ENCODE results near the gene MC1R. TPM values are rescaled to one million over a fixed set of nuclear protein-coding genes. Genes with fewer than 3 reads are reported as not detected.

The MC1R gene
- polyA plus RNA-seq, 2 of the 4 experiments (the other 2 are of a cell fraction), result 7.4 to 8.0 TPM

- TF ChIP-seq BHLHE40 (IDR thresholded peaks at IDR 0.05; ENCODE audit: low read depth, low read length), result no peak
- TF ChIP-seq HEYL (CRISPR knock-in tag; IDR thresholded peaks at IDR 0.05), result no peak
- no peak for TF ChIP-seq ZNF302 (CRISPR knock-in tag; IDR thresholded peaks at IDR 0.05)
- TF ChIP-seq CBX8 (IDR thresholded peaks at IDR 0.05), result no peak
- TF ChIP-seq ZC3H11A (IDR thresholded peaks at IDR 0.05), result no peak
- no peak for TF ChIP-seq SREBF2 (IDR thresholded peaks at IDR 0.05)
- TF ChIP-seq NFE2L2 (conservative IDR thresholded peaks at IDR 0.05; ENCODE audit: low read length), result no peak
- TF ChIP-seq FOXS1 (CRISPR knock-in tag; IDR thresholded peaks at IDR 0.05), result no peak
- no peak for TF ChIP-seq RFX5 (IDR thresholded peaks at IDR 0.05)
- TF ChIP-seq, protein P1, sequence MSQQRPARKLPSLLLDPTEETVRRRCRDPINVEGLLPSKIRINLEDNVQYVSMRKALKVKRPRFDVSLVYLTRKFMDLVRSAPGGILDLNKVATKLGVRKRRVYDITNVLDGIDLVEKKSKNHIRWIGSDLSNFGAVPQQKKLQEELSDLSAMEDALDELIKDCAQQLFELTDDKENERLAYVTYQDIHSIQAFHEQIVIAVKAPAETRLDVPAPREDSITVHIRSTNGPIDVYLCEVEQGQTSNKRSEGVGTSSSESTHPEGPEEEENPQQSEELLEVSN (IDR thresholded peaks at IDR 0.05; ENCODE audit: borderline replicate concordance, low read depth), result no peak
- no peak for TF ChIP-seq RCOR1 (IDR thresholded peaks at IDR 0.05; ENCODE audit: low read depth, low read length)
- H3K4me2 ChIP-seq, result no peak overlapping the region
- ChIA-PET POLR2A (interaction anchor here (1.4 kb wide), 1 partner anchor 14 kb away, joined by 8 read pairs; no protein-coding TSS in a partner anchor), CTCF (no interaction called here)
- FAIRE-seq (no peak), DNase-seq (ENCODE audit: low read depth in 1 of 2, low spot score in 1 of 2) (no peak), ATAC-seq (peak; percentile 14 to 20; a peak in 4 of 6 replicates)
- no peaks in the 10 kb centered on the region for H3K9me3 ChIP-seq
- WGBS (ENCODE audit: missing lambda C conversion rate), result 94% methylated on average over 12 of the region's 14 CpGs
- no peak overlapping the region for H3K27ac ChIP-seq
- no peaks in the 10 kb centered on the region for H3K4me1 ChIP-seq
- no peak overlapping the region for H3K4me3 ChIP-seq
Observed at GRCh38 chr16:89936508-89936907, 17.8 kb downstream of the MC1R start.

DNA sequence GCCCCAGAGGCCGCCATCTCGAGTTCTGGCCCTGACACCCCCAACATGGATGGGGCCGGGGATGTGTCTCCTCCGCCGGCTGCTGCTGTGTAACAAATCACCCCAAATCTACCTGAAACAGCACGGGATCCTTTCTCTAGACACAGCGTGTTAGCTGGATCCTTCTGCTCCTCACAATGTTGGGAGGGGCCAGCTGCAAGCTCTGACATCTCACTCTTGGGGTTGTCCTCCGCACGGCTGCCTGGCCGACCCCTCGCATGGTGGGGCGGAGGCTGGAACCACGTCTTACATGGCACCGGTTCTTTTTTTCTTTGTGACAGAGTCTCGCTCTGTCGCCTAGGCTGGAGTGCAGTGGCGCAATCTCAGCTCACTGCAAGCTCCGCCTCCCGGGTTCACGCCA lies 18.3 kb downstream of the MC1R start:
- CTCF ChIA-PET, result no interaction called here
- FAIRE-seq (no peak), ATAC-seq (peak; percentile 11 to 30; a peak in 4 of 6 replicates), DNase-seq (ENCODE audit: low read depth in 1 of 2, low spot score in 1 of 2) (no peak)
- 93% methylated on average over 20 of the region's 20 CpGs for WGBS (ENCODE audit: missing lambda C conversion rate)
- no peak overlapping the region for H3K4me3 ChIP-seq
- H3K9me3 ChIP-seq, result no peaks in the 10 kb centered on the region
- TF ChIP-seq NFE2L2 (conservative IDR thresholded peaks at IDR 0.05; ENCODE audit: low read length), result no peak
- TF ChIP-seq MYC (IDR thresholded peaks at IDR 0.05; ENCODE audit: borderline replicate concordance, low read length), result no peak
- H3K4me2 ChIP-seq, result no peak overlapping the region
- no peak overlapping the region for H3K27ac ChIP-seq
- no peaks in the 10 kb centered on the region for H3K4me1 ChIP-seq
- POLR2A ChIA-PET, result no interaction called here

- TF ChIP-seq RFX5 (IDR thresholded peaks at IDR 0.05), result no peak
- TF ChIP-seq ZNF302 (CRISPR knock-in tag; IDR thresholded peaks at IDR 0.05), result no peak
- TF ChIP-seq POLR2AphosphoS2 (conservative IDR thresholded peaks at IDR 0.05; ENCODE audit: low read length), result no peak
- TF ChIP-seq POLR2A (IDR thresholded peaks at IDR 0.05; ENCODE audit: low read length), result no peak
- TF ChIP-seq RNF2 (IDR thresholded peaks at IDR 0.05; ENCODE audit: borderline replicate concordance, low read depth), result no peak
- no peak for TF ChIP-seq KDM1A (IDR thresholded peaks at IDR 0.05; ENCODE audit: low read depth)
- no peak overlapping the region for H3K27ac ChIP-seq
- no peak for FAIRE-seq
- no peak for DNase-seq (ENCODE audit: low read depth in 1 of 2, low spot score in 1 of 2)
- POLR2A ChIA-PET, result interaction anchor here (0.7 kb wide), 1 partner anchor 15 kb away, joined by 4 read pairs; the partner anchor contains the start of gene TUBB3
- CTCF ChIA-PET, result interaction anchor here (1.1 to 2.0 kb wide), 3 partner anchors 16 to 78 kb away, joined by 3 to 9 read pairs (median 4); no protein-coding TSS in a partner anchor
- H3K9me3 ChIP-seq, result no peaks in the 10 kb centered on the region
- ATAC-seq, result peak; percentile 26 to 36; a peak in 3 of 6 replicates
- H3K4me2 ChIP-seq, result no peak overlapping the region
- H3K4me1 ChIP-seq, result no peaks in the 10 kb centered on the region
- 79% methylated on average over 21 of the region's 21 CpGs for WGBS (ENCODE audit: missing lambda C conversion rate)
- no peak overlapping the region for H3K4me3 ChIP-seq
Observed at GRCh38 chr16:89938175-89938885, 19.7 kb downstream of the MC1R start.

GRCh38 chr16:89944773-89945172 lies 26.1 kb downstream of the MC1R start:
- FAIRE-seq (no peak), ATAC-seq (no peak), DNase-seq (ENCODE audit: low read depth in 1 of 2, low spot score in 1 of 2) (no peak)
- POLR2A ChIA-PET, result interaction anchor here (0.7 kb wide), 1 partner anchor 9 kb away, joined by 3 read pairs; no protein-coding TSS in a partner anchor
- Histone ChIP-seq H3K4me1 (peaks cover 9% of the 10 kb centered on the region; the same call in 2 of the 3 replicates), H3K27ac (no peak overlapping the region), H3K4me2 (no peak overlapping the region), H3K4me3 (no peak overlapping the region), H3K9me3 (no peaks in the 10 kb centered on the region)
- TF ChIP-seq HMGXB4 (CRISPR knock-in tag; IDR thresholded peaks at IDR 0.05; ENCODE audit: borderline replicate concordance) (no peak), CHD2 (IDR thresholded peaks at IDR 0.05; ENCODE audit: low read length, partially characterized antibody) (no peak), RFX5 (IDR thresholded peaks at IDR 0.05) (no peak), KDM5A (IDR thresholded peaks at IDR 0.05) (no peak)
- CTCF ChIA-PET, result interaction anchor here (0.6 to 1.7 kb wide), 4 partner anchors 13 to 27 kb away, joined by 3 to 5 read pairs (median 4); no protein-coding TSS in a partner anchor
- WGBS (ENCODE audit: missing lambda C conversion rate), result 69% methylated on average over 5 of the region's 5 CpGs

Data from A549 (cell line).